NCI-H82 (cell line): ENCODE data around the gene PTMA.

Experiments used
- DNase-seq: peaks from one replicate; lab custom pipeline; 2025; lab: John Stamatoyannopoulos, UW

Gene PTMA

DNA sequence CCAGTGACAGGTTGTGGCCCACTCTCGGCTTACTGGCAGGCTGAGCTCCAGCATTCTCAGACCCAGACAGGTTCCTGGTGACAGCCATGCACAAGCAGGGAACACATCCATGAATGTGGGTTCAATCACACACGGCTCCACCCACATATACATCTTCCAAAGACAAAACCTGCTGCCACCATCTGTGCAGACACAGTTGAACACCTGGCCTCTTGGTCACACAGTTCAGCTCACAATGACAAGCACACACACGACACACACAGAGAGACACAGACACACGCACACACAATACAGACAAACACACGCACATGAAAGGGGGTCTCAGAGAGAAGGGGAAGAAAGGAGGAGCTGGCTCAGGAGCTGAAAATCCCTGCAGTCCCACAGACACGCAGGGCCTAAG, 32.1 kb upstream of the PTMA start:
- peak; percentile 45 for DNase-seq

DNA sequence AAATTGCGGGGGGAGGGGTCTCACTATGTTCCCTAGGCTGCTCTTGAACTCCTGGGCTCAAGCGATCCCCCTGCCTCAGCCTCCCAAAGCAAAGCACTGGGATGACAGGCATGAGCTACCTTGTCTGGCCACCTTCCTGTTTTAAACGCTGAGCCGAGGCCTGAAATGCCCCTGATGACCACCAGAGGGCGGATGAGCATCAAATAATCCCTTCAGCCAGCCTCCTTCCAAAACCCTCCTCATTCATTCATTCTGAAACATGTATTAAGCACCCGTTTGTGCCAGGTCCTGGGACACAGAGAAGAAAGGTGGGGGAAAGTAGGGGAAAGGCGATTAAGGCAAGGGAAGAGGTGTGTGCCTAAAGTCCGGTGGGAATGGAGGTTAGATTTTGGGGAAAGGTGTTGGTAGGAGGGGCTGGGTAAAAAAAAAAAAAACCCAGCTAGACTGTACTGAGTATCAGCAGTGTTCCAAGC, 30.7 kb upstream of the PTMA start:
- peak; percentile 92 for DNase-seq

DNA sequence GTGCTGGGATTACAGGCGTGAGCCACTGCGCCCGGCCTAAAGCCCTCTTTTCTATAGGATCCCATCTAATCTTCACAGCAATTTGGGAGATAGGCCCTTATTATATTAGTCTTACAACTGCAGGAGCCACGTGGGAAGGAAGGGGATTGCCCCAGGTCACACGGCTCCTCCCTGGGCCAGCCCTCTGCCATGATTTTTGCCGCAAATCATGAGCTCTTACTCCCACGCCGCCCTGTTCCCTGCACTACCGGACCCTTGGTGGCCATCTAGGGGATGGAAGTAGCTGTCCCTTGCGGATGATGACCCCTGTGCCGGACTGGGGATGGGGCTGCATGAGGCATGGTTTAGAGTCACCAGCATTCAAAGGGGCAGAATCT, 28.4 kb upstream of the PTMA start:
- peak; percentile 82 for DNase-seq

DNA sequence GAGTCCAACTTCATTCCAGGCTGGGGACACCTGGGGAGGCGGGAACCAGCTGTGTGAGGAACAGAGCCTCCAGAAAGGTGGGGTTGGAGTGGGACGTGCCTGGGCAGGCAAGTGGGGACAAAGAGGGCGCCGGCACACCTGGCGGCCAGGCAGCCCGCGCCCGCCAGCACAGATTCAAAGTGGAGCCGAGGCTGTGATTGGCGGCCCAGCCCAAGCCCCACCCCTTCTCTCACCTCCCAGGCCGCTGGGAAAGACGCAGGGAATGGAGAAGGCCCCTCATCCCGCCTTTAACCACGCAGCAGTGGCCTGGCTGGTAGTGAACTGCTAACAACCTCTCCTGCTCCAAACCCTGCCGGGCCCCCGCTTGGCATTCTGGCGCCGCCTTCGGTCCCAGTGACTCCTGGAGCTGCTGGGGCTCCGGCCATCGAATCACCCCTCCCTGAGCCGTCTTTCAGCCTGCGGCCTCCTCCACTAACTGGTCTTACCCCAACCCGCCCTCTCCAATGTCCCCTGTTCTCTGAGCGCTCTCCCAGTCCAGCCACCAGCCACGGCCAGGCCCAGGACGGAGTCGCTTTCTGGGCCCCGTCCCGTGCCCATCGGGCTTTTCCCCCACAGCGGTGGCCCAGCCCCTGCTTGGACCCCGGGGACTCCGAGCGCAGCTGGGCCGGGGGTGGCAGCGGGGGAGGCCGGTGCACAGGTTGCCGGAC, 27.9 kb upstream of the PTMA start:
- peak; percentile 54 for DNase-seq

DNA sequence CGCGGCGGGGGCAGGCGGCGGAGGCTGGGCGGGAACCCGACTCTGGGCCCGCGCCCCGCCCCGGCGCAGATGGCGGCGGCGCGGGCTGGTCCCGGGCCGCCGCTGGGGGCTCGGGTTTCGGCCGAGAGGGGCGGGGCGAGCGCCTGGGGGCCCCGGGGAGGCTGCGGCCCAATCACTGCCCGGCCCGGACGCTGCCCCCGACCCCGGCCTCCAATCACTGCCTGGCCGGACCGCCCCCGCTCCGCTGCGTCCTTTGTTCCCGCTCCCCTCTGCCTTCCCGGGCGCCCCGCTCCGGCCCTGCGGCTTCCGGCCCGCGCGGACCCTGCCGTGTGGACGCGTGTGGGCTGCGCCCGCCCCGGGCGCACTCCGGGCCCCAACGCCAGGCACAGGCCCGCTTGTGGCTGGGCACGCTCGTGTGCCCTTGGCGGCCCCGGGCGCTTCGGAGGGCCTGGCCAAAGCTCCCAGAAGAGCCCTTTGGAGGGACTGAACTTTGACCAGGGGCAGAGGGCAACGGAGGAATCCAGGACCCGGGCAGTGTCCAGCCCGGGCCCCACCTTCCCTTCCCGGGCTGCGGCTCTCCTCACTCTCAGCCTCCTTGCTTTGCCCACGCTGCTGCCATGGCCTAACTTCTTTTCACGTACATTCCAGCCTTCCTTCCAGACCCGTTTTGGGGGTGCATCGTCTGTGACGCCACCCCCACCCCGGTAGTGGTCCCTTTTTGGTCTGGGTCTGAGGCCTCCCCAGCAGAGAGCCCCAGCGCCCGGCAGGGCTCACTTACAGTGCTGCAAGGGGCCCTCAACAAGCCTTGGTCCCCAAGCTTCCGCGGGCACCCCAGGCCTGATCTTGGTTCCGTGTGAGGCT, 27.1 kb upstream of the PTMA start:
- peak; percentile 84 for DNase-seq

DNA sequence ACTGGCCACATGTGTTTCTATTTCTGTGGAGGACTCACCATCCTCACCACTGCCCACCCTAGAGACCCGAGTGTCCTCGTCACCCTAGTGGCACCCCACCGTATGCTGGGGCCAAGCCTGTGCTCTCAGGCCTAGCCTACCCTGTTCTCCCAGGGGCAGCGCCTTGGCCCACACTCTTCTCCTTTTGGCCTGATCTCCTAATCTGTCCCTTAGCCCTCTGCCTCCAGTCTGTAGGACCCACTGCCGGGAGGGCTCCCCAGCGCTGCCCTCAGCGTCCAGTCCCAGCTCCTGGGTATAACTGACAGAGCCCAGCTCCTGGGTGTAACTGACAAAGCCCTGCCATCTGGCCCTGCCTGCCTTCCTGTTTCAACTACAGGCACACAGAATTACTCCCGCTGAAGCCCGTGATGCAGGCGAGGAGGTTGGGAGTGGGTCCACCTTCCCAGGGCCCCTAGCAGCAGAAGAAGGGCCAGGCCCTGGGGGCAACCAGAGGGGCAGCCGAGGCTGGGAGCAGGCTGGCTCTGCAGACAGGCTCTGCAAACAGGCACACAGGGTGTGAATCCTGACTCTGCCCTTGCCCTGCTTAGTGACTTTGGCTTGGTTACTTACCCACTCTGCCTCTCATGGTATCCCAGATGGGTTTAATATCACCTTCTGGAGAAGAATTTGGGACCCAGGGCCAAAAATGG, 25.6 kb upstream of the PTMA start:
- peak; percentile 83 for DNase-seq

DNA sequence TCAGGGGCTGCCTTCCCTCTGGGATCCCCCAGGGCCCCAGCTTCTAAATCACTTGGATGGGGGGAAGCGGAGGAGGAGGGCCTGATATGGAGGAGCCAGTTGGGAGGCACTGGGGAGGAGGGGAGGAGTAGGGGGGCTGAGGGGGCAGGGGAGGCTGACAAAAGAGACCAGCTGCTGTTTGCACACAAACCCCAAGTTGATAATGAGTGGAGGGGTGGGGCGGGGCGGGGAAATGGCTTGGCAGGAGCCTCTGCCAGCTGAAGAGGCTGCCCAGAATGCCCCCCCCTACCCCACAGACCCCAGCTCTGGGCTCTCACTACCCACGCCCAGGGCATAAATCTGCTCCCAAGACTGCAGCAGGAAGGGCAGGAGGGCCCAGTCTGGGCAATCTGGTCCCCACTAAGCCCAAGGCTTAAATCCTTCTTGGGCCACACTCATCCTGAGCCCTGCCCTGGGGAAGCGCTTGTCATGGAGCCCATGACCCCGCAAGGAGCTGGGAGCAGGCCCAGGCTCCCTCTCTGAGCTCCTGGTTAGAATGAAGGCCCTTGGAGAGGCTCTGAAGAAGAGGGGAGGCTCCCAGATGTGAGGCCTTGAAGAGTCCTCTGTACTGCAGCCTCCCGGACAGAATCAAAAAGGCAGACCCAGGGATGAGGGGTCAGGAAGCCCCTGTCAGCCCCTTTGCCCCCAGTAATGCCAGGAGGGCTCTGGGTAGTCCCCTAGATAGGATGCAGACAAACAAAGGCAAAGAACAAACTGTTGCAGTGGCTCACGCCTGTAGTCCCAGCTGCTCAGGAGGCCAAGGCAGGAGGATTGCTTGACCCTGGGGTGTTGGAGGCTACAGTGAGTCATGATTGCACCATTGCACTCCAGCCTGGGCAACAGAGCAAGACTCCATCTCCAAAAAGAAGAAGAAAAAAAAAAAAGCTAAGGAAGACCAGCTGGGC, 24.8 kb upstream of the PTMA start:
- peak; percentile 79 for DNase-seq

DNA sequence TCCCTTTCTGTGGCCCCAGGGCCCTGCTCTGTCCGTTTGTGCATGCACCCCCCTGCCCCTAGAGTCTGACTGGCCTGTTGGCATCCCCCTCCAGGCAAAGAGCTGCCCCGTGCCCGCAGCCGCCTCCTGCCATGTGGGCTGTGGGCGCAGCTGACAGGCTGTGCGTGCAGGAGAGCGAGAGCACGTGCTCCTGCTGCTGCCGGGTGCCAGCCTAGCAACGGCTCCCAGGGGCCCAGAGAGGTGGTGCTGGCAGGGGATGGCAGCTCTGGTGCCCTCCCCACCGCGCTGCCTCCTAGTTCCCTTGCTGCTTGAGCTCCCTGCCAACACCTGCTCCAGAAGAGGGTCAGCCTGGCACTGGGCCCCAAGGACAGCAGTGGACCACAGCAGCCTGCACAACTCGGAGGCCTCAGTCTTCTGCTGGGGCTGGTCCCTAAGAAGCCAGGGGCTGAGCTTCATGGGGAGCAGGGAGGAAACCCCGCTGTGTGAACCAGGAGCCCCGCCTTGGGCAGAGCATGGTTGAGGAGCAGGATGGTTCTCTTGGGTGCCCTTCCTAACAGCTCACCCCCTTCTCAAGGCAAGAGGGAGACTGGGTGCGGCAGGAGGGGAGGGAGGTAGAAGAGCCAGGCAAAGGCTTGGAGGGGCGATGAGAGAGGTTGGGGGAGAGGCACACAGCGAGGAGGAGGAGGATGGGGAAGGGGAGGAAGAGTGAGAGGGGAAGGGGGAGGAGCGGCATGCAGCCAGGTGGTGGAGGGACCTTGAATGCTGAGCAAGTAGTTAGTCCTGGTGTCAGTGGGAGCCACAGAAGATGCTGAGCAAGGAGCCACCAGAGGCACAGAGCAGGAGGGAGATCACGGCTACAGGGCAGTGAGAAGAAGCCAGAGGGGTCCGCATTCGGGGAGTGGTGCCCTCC, 23.8 kb upstream of the PTMA start:
- DNase-seq: no peak

DNA sequence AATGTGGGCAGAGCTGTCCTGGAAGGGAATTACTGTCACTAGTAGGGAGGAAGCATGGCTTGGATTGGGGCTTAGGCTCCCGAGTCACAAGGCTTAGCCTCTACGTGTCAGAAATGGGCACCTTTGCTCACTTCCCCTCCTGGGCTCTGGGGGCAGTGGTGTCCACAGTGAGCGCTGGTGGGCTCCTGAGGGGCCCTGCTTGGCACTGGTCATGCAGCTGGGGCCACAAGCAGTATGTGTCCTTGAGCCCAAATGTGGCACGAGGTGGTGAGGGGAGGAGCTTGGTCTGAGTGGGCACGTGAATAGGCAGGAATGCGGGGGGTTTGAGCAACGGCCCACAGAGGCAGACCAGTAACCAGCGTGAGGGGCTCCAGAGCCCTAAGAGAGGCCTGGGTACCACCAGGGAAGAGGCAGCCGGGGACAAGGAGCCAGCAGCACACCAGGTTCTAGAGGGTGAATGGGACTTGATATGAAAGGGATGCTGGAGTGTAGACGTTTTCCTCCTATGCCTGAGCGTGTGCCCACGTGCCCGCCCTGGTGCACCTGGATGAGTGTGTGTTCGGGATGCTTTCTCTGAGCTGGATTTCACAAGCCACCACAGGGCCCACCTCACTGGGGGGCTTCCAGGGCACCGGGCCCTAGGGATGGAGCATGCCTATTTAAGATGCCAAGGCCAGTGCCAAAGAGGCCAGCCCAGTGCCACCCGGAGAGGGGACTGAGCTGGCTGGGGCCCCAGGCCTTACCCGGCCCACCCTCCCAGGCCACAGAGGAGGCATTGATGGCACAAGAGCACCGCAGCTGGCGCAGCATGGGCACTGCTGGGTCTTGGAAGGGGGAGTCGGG, 22.8 kb upstream of the PTMA start:
- DNase-seq: peak; percentile 79

DNA sequence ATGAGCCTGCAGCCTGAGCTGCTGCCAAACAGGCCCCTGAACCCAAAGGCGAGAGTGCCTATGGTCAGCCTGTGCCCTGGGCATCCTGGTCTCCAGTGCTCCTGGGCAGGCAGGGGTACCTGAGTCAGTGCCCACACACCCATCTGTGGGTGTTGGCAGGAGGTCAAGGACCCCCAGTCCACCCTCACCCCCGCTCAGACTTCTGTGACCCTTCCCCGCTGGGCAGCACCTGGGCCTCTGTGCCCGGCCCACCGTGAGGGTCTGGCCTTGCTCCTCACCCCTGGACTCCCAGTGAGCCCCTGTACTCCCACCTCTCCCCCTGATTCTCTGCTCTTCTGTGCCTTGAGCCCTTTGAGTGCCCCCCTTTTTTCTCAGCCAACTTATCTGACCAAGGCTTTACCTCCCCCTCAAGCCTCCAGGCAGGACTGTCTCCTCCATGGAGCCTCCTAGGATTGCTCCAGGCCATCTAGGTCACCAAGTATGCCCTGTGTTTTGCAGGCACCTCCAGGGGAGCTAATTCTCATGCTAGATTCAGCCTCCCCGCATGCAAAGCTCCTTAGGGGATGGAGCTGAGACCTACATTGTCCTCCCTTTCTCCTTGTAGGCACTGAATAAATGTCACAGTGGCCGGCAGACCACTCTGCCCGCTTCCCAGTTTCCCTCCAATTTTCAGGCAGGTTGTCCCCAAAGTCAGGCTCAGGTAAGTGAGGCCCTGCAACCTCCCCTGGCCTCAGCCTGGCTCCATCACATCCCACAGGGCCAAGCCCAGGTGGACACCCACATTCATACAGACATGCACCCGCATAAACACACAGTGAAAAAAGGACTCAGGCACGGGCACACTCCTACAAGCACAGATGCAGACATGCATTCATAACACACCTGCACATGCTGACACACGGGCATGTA, 21.9 kb upstream of the PTMA start:
- no peak for DNase-seq

DNA sequence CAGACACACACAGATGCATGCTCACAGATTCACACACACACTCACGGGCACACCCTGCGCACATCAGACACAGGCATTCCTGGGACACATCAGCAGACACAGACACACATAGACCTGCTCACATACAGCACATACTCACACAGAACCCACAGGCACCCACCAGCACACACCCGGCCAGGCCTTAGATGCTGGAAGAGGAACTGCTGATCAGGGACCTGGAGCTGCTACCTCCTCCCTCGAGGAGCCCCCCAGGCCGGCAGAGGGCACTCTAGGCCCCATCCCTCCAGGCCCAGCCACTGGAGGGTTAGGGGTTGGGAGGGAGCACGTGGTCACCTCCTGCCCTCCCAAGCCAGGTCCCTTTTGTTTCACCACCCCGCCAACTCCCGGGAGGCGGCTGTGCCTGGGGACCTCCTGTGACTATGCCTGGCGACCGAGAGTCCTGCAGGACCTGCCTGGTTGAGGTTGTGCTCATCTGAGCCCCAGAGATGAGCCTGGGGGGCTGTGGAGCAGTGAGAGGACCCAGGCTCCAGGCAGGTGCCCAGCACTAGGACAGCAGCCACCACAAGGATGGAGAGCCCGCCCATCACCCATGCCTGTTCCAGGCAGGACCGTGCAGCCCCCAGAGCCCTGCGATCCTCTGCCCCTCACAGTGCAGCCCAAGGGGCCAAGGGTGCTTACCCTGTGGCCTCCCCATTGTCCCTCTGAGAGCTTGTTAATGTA, 21.0 kb upstream of the PTMA start:
- DNase-seq: peak; percentile 96

DNA sequence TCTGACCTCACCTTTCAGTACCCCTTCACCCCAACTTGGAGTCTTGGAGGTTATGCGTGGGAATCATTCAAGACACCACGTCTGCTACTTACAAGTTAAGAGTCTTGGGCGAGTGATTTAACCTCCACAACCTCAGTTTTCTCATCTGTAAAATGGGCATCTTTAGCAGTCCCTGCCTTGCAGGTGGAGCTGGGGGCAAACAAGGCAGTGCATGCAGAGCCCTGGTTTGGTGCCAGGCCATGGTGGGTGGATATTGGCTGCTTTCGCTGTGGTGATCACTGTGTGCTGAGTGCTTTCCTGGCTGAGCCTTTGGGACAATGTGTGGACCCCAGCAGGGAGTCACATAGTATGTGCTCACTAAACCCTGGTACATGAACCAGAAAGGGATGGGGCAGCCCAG, 20.4 kb upstream of the PTMA start:
- no peak for DNase-seq

DNA sequence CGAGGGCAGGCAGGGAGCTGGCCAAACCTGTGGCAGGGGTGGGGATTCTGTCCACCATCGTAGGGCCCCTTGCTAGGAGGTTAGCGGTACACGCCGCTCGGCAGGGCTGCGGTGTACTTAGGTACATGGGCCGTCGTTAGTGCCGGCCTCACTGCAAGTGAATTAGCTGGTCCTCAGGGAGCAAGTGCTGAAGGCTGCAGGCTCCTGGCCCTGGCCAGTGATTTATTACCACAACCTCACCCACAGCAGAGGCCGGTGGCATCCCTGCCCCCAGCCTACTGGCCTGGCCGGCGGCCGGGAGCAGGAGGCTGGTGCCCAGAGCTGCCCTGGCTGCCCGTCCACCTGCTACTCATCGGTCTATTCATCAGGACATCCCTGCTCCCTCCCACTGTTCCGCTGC, 19.6 kb upstream of the PTMA start:
- DNase-seq: no peak

DNA sequence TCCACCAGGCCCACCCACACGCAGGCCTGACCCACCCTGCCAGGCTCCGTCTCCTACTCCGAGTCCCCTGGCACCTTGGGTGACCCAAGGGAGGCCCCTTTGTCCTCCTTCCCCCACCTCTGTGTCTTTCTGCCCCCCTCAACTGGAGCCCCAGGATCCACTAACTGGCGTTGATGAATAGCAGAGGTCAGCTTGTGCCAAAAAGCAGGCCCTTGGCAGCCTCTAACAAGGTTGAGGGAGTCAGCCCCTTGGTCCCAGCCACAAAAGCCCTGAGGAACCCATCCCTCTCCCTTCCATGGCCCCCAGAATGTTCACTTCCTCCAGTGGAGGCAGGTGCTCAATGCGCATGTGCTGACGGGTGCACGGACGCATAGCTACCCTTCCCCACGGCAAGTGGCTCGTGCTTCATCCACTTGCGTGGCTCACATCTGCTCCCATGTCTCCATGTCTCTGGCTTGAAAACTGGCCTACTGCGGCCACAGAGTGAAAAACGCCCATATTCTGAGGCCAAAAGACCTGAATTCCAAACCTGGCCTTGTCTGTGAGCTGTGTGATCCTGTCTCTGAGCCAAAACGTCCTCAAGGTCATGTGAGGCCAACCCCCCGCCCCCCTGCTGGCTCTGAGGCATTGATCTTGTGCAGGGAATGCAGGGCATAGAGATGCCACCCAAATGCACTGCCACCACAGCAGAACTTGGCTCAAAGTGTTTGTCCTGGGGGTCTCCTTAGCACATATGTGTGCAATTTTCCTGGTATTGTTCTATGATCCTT, 19.0 kb upstream of the PTMA start:
- DNase-seq: no peak

DNA sequence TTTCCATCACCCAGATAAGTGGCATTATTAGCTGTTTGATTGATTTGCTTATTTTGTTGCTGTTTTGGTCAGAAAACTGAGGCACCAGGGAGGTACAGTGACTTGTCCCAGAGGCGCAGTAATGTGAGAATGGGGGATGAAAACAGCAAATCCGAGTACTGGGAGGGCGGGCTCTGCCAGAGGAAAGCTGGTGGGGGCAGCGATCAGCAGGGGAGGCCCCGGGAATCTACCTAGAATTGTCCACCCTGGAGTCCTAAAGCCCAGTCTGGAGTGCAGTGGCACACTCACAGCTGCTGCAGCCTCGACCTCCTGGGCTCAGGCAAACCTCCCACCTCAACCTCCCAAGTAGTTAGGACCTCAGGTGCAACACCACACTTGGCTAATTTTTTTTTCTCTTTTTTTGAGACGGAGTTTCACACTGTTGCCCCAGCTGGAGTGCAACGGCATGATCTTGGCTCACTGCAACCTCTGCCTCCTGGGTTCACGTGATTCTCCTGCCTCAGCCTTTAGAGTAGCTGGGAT, 17.0 kb upstream of the PTMA start:
- DNase-seq: no peak

DNA sequence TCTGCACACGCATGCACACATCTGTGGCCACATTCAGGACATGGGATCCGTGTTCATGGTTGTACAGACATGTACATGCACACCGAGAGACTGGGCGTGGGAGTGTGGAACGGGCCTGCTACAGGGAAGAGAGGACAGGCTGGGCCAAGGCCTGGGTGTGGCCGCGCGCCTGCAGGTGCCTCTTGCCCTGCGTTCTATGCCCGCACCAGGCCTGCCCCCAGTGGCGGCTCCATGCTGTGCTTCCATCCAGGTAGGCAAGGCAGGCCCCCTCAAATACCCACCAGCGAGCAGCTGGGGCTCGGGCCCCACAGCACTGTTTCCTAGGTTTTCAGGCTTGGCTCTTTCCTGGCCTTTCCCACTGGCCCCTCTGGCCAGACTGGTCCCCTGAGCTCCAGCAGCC, 15.5 kb upstream of the PTMA start:
- no peak for DNase-seq

DNA sequence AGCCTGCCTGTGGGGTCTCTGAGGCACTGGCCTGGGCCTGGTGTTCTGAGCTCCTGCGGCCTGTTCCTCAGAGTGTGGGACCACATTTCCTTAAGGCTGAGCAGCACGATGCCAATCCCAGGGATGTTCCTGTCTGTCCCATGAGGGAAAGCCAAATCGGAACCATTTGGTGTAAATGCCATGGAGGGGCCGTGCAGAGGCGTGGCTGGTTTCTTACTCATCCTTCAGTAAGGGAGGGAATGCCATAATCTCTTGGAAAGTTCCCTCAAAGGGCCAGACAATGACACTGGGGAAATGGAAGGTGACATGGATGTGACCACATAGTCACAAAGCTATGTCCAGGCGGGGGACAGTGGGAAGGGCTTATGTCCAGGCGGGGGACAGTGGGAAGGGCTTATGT, 14.4 kb upstream of the PTMA start:
- no peak for DNase-seq
